ENCODE data around the gene MYO1B.

MYO1B gene

DNA sequence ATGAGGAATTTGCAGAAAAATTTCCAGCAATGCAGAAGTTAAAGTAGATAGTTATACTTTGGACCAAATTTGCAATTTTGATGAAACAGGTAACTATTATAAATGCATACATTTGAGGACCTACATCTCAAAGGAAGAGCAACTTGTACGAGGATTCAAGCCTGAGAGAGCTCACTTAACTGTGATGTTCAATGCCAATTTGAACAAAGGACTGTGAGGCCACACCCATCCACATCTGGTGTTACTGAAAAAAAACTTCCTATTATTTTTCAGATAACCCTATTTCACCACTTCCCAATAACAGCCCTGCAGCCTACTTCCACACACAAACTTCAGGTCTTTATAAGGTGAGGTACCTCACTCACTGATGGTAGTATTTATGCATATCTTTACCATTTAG lies 229.3 kb downstream of the MYO1B start:
- no peak for DNase-seq
